ENCODE data around the gene ZFAND5.
A peak's percentile ranks its signal among the peaks of the same experiment; 100 is the strongest.

ZFAND5 gene

GRCh38 chr9:72363908-72364678 lies 915 bp downstream of the ZFAND5 start:
- peak overlapping the region; percentile 61 for H3K4me3 ChIP-seq (replicated peaks; ENCODE audit: low read depth, low read length)
- TF ChIP-seq CTCF (IDR thresholded peaks at IDR 0.05; ENCODE audit: low read length, missing control alignments): no peak
- peak; percentile 59 for DNase-seq (ENCODE audit: low read depth)

- no peak for TF ChIP-seq CTCF (IDR thresholded peaks at IDR 0.05; ENCODE audit: low read length, missing control alignments)
- DNase-seq (ENCODE audit: low read depth): no peak
- H3K4me3 ChIP-seq (replicated peaks; ENCODE audit: low read depth, low read length): peak overlapping the region; percentile 61
Observed at GRCh38 chr9:72363236-72363635, 1.8 kb downstream of the ZFAND5 start.

GRCh38 chr9:72362680-72363139 lies 2.3 kb downstream of the ZFAND5 start:
- peak; percentile 85 for DNase-seq (ENCODE audit: low read depth)
- no peak for TF ChIP-seq CTCF (IDR thresholded peaks at IDR 0.05; ENCODE audit: low read length, missing control alignments)

GRCh38 chr9:72362118-72362531 lies 2.9 kb downstream of the ZFAND5 start:
- no peak for TF ChIP-seq CTCF (IDR thresholded peaks at IDR 0.05; ENCODE audit: low read length, missing control alignments)
- H3K4me3 ChIP-seq (replicated peaks; ENCODE audit: low read depth, low read length): peak overlapping the region; percentile 61
- DNase-seq (ENCODE audit: low read depth): no peak

More at GRCh38 chr9:72362680-72363139, 2.3 kb downstream of the ZFAND5 start:
- peak overlapping the region; percentile 61 for H3K4me3 ChIP-seq (replicated peaks; ENCODE audit: low read depth, low read length)

GRCh38 chr9:72361217-72361616 lies 3.8 kb downstream of the ZFAND5 start:
- no peak for DNase-seq (ENCODE audit: low read depth)
- no peak for TF ChIP-seq CTCF (IDR thresholded peaks at IDR 0.05; ENCODE audit: low read length, missing control alignments)
- H3K4me3 ChIP-seq (replicated peaks; ENCODE audit: low read depth, low read length): peak overlapping the region; percentile 61

- peak overlapping the region; percentile 61 for H3K4me3 ChIP-seq (replicated peaks; ENCODE audit: low read depth, low read length)
- no peak for DNase-seq (ENCODE audit: low read depth)
- TF ChIP-seq CTCF (IDR thresholded peaks at IDR 0.05; ENCODE audit: low read length, missing control alignments): no peak
Observed at GRCh38 chr9:72360324-72360723, 4.7 kb downstream of the ZFAND5 start.
